Mucosa of gallbladder (tissue), 1 donor: ENCODE results near the gene EEF1AKMT2. TPM values are rescaled to one million over a fixed set of nuclear protein-coding genes. Genes with fewer than 3 reads are reported as not detected.
"Not testable (repeated sequence)": the region's sequence is repeated elsewhere in the genome, so short reads cannot be mapped to it uniquely, and the experiment has no call there.

Experiments
- DNase-seq: peaks from one replicate; pipeline ENCODE4 v3.0.0-alpha.2; 2020; ENCODE audit warnings: low spot score
- total RNA-seq: library from RNA; stranded (reverse); gene quantifications from one replicate; pipeline ENCODE4 v1.2.1, GENCODE V29; 2021
- donor health status: DM: no; HTN: no; CAD: no.

The EEF1AKMT2 gene
- total RNA-seq, 1 donor from 2014 or later = 12.2 TPM

DNA sequence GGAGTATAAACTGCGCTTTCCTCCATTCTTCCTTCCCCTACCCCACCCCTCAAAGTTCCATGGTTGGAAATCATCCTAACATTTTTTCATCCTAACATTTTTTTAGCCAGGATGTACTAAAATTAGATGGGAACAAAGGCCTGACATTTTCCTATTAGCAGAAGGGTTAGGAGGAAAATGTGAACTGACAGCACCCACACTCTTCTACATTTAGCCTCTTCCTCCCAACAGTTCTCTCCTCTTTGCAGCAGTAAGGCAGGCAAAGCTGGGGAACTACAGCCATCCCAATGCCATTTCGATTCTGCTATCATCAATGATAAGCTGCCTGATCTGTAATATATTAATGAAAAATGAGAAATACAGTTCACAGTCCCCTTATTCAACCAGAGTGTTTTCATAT, 36.1 kb downstream of the EEF1AKMT2 start:
- DNase-seq = no peak

DNA sequence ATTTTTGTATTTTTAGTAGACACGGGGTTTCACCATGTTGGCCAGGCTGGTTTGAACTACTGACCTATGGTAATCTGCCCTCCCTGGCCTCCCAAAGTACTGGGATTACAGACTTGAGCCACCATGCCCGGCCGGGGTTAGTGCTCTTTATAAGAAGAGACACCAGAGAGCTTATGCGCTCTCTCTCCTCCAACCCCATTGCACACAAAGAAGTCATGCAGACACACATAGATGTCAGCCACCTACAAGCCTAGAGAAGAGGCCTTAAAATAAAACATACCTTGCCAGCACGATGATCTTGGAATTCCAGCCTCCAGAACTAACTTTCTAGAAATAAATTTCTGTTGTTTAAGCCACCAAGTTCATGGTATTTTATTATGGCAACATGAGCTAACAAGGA, 37.5 kb downstream of the EEF1AKMT2 start:
- DNase-seq = no peak

DNA sequence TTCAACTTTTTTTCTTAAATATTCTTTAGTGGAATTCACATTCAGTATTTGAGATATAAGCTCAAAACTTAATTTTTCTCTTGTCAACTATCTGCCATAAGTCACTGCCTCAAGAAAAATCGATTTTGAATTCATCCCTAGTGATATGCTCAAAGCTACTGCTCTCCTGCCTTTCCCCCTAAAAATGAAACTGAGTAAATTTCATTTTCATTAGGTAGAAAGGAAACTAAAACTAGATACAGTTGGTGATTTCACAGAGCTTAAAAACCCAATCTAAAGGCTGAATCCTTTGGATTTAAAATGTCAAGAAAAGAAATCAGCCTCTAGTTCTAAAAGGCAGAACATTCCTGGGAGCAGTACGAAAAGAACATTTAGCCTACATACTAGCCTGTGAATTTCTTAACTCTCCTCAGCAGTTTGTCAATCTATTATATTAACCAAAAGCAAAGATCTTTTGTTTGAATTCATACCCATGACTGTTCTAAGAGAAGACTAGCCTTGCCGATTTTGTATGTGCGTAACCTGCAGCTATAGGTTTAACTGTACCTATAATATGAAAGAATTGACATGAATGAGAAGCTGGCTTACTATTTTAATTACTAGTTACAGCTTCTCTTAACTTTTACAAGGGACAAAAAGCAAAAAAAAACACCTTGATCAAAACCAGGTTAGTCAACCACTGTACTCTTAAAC, 42.6 kb downstream of the EEF1AKMT2 start:
- DNase-seq = no peak

DNA sequence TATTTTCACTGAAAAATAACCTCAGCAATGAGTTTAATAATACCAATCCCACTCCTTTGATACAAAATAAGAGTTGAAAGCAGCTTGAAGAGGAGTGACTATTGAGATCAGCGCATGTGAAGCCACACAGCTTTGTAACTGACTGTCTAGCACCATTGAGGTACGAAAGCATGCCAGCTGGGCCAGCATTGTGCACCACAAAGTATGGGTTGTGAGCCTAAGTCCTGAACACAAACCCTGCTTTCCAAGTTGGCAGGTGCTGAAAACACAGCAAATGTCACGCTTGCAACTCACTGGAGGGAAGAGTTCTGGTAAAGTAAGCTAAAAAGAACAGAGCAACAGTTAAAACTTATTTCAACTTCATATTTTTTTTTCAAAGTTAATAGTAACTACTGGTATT, 43.5 kb downstream of the EEF1AKMT2 start:
- DNase-seq = no peak

DNA sequence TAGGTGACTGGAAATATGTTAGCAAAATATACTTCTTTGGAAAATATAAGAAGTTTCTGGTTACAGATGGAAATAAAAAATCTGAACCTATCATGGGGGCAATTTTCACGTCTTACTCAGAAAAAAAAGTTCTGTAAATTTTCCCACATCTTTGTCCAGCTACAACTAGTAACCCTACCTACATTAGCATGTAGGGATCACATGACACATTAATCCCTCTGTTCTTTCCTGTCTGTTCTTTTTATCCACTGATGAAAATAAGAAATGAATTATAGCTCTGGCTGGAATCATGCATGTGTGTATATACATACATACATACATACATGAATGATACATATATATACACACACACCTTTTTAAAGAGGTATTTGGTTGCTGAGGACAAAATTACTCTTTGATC, 43.9 kb downstream of the EEF1AKMT2 start:
- no peak for DNase-seq

DNA sequence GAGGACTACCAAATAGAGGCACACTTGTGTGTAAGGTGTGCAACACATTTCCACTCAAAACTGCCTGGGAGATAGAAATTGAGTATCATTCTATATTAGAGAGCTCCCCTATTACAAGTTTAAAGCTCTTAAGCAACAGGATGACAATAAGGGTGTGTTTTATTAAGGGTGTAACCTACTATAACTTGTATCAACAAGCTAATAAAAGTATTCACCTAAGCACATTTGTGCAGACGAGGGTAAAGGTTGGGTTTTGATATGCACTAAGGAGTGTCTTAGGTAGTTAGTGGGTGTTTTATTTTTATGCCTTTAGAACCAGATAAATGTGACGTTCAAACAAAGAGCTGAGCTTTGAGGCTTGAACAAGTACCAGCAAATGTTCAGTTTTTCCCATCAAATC, 44.7 kb downstream of the EEF1AKMT2 start:
- no peak for DNase-seq

DNA sequence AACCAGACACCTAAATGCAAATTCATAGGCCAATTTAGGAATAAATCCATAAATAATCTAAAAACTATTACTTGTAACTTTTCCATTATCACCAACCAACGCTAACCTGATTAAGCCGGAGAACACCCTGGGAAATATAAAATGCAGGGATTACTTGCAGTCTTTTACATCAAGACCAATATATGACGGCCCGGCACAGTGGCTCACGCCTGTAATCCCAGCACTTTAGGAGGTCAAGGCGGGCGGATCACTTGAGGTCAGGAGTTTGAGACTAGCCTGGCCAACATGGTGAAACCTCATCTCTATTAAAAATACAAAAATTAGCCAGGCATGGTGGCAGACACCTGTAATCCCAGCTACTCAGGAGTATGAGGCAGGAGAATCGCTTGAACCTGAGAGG, 45.2 kb downstream of the EEF1AKMT2 start:
- DNase-seq = not testable (repeated sequence)

DNA sequence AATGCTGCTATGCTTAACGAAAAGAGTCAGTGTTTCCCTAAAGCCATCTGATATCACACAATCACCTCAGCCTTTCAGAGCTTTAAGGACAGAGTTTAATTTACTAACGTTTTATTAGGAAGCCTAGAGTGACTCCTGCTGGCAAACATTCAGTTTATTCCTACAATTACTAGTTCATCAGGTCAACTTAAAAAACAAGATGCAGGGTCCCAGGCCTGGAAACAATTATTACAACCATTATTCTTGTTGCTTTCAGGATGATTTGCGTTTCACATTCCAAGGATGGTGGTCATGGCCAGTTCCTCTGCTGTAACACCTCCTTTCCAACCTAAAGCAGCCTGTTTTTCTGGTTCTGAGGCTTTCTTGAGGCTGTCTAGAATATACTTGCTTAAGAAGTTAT, 46.0 kb downstream of the EEF1AKMT2 start:
- DNase-seq = no peak

DNA sequence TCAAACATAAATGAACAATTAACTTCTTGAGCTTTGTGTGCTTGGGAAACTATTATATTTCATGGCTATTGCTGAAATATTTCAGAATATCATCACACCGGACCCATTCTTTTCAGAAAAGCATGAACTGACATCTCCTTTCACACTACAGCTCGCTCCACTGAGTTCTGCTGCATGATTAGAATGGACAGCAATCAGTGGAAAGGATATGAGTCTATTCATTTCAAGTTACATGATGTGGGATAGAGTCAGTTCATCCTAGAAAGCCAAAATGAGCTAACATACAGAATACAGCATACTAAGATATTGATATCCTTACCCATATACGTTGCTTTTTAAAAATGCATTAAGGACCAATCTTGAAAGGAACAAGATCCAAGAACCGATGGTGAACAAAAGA, 46.4 kb downstream of the EEF1AKMT2 start:
- no peak for DNase-seq

DNA sequence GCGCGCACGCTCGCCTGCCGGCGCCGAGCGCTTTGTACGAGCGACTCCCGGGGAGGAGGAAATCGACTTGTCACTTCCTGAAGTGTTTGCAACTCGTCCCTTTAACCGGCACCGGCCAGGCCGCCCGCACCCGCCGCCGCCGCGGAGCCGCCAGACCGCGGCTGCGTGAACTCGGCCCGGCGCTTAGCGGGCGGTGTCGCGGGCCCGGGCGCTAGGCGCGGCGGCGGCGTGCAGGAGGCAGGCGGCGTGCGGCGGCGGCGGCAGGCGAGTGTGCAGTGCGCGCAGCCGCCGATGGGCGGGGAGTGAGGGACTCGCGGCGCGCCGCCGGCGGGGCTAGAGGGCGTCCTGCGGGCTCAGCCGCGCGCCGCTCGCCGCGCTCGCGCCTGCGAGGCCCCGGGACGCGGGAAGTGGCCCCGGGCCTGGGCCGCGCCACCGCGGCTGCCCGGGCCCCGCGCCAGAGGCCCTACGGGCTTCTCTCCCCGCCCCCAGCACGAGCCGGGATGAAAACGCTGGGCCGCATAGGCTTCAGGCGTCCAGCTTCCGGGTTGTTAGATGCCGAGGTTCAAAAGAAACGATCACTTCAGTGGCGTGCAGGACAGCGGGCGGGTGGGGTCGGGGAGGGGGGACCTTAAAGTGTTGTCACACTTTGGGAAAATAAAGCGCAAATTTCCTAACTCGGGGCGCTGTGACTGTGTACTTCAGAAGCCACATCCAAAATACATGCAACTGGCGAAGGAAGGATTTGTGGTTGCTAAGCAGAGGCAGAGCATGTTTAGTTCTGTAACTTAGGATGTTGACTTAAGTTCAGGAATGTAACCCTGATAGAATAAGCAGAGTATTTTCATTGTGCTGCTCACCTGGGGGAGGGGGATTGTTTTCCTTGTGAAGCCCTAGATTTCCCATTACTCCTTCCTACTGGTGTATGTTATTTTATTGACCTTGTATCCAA, 47.3 kb downstream of the EEF1AKMT2 start, which contains the start of gene FAM53B:
TSS of gene FAM53B (minus strand) at position 277 of the 949 bp plus-strand sequence. CDS start 37,665 bp downstream, outside the sequence.
- DNase-seq = peak; percentile 77

DNA sequence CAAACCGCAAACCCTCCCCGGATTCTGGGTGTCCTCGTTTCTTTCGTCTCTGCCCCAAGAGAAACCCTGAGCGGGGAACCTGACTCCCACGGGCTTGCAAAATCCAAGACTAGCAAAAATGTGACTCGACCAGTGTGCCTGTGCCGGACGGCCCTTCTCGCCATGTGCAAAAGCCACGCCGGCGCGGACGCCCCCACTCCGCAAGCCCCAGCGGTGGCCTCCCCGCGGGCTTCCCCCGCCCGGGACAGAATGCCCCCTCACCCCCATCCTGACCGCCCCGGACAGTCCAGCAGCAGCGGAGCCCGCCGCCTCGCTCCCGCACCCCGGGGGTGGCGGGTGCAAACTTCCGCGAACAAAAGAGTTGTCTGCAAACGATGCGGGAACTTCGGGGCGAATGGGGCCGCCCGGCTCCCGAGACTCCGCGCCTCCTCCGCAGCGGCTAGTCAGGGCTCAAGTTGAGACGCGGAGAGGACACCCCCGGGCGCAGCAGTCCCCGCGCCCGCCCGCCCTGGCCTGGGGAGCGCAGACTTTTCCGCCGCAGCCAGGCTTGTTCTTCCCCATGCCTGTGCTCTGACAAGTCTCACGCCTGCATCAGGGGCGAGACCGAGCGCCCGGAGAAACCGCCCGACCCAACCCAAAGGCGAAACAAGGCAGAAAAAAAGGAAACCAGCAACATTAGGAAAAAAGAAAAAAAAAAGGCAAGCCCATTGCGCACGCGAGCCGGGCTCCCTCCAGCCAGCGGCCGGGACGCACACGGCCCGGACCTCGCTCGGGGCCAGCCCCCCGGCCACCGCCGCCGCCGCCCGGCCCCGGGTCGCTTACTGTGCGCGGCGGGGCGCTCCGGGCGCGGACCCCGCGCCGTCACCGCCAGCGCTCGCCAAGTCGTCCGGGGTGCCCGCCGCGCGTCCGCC, 48.2 kb downstream of the EEF1AKMT2 start:
- no peak for DNase-seq

DNA sequence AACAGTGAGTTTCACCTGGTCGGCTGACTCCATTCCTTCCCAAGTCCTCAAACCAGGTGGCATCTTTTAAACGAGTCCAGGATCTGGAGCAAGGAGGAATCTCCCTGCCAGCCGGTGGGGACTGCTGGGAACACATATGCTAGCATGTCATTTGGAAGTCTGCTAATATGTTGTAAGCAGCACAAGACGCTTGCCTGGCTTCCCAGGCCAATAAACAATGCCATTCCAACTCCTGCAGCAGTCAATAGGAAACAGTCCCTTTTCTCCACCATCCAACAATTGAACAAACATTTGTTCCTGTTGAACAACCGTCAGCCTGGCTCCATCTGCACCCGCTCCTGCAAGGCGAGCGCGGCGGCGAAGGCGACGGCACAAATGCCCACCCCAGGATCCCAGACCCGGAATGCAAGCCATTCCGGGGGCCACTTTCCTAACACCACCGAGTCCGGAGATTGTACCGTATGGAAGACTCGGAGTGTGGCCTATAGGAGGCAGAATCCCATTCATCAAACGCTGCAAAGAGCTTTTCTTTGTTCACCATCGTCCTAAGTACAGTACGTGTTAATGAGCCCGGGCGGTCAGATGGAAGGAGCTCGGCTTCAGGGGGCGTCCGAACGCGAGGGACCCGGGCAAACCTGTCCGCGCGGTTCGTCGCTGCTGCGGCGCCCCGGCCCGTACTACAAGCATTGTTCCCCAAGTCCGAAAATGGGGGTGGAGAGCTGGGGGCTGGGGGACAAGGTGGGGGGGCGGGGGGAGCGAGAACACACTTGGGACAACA, 49.1 kb downstream of the EEF1AKMT2 start:
- DNase-seq = no peak

DNA sequence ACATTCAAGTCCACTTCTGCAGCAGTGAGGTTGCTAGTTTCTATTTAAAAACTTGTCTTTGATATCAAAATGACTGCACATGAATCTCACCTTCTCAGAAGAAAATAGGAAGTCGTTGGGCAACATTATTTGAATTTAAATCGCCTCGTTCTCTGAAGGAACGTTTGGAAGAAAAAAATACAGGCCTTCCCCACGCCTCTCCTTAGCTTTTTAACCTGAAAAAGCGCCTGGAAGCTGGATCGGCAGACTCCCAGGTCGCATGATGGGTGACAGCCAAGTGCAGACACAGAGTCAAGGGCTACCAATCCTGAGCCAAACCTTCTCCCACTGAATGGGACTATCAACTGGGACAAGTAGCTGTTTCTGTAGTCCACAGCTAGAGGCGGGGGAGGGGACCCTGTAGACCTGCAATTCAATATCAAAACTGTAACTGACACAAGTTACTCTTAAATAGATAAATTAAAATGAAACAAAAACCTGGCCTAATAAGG, 49.7 kb downstream of the EEF1AKMT2 start:
- DNase-seq = no peak

DNA sequence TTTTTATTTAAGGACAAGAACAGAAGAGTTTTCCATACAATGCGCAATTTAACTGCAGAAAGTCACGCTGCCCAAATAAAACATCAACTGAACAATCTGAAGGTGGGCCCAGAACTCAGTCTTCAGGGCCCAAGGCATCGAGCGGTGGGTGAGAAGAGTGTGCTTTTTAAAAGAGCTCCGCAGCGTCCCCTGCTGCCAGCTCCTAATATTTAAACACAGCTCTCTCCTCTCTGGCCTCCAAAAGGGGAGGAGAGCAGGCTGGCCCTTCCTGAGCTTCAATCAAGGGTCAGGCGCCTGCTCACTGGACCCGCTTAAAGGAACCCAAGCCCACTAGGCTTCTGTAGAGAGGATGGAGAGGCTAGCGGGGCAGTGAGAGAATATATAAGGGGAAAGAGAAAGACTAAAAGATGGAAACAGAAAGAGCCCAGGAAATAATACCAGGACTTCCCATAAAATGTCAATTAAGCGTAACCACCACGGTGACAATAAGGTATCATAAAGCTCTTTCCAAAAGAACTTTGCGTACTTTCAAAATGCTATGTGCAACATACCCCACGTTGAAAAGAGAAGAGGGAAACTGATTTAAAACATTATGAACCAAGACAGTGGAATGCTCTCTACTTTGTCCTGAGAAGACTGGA, 50.3 kb downstream of the EEF1AKMT2 start:
- DNase-seq = peak; percentile 82

DNA sequence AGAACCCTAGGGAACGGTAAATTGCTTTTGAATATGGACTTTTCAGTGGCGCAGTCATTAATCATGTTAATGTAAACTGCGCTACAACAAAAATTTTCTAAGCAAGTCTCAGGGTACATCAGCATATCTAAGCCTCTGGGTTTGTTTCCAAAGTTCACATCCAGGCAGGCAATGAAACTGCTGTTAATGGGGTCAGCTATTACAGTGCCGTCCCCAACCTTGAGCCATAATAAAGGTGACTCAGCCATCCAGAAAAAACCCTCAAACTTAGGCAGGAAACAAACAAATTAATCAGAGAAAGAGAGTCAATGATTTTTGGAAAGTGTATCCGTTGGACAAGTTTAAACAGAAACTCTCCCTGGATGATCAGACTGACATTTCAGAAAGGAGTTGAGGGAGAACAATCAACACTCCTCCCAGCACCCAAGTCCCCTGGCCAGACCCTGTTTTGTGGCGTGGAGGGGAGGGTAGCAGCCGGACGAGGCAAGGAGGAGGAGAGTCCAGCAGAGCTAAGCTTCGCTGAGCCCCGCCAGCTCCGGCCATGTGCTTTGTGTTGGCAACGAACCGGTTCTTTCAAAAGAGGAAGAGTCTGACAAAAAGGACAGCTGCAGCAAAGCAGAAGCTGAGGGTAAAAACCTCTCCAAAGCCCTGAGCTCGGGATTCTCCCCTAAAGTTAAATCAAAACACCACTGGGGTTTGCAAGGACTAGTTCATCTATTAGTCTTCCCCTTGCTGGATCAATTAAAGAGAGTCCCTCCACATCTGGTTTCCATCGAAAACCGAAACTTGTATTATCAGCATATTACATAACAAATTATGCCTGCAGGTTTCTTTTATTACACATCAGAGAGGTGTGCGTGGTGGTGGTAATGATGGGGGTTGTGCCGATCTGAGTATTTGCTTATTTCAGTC, 51.1 kb downstream of the EEF1AKMT2 start:
- no peak for DNase-seq

DNA sequence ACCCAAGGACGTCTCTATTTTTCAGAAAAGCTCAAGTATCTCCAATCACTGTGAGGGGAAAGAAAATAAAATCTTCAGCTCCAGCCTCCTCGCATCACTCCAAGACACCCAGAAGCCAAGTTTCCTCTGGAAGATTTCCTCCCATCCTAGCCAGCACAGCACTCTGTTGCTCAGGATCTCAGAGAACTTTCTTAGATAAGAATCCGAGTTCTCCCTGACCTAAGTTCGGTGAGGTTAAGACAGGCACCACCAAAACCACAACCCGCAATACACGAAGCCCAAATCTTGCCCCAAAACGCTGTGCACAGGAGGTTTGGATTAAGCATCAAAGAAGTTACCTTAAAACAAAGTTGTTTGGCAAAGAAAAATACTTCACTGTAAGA, 51.7 kb downstream of the EEF1AKMT2 start:
- no peak for DNase-seq

DNA sequence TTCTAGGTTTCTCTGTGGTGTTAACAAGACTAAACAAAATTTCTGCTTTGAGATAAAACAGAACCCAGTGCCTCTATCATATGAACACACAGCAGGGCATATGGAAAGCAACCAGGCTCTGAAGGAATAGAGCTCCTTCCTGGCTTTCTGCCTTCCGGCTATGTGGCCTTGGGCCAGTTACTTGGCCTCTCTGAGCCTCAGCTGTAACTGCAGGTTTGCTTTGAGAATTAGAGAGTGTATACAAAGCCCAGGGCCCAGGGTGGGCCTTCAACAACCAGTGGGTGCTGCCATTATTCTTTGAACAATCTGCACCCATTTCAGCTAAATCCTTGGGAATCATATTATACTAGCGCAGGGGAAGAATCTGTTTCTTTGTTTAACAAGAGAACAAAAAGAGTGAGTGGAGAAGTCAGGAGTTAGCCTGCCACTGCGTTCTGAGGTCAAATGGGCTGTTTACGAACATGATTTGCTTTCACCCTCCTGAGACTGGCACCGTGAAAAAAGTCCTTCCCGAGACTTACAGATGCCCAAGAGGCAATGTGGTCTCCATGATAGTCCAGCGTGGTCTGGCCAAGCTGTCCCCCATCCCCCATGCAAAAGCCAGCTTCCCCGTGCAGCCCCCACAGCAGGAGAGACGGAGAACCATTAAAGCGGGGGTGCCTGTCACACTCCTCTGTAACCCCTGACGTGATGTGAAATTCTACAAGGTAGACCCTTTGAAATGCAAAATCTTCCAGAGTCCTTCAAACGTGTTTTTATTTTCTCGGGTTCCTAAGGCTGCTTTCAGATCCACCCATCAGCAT, 52.4 kb downstream of the EEF1AKMT2 start:
- no peak for DNase-seq

DNA sequence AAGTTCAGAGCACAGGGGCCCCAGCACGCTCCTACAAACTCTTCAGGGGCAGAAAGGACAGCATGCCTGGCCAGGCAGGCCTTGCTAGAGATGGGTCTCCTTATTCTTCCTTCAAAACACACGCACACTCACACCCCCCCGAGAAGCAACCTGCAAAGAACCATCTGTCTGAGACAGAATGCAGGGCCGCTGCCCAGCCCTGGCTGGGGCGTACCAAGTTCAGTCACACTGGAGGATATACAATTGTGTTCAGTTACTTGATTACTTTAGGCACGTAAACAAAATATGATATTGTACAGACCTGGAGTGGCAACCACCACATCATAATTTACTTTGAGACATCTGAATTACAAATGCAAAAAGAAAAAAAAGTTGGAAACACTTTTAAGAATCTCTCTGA, 53.2 kb downstream of the EEF1AKMT2 start:
- no peak for DNase-seq
